Right cardiac atrium (tissue), 5 donors: ENCODE results near the gene TMEM258. TPM values are rescaled to one million over a fixed set of nuclear protein-coding genes. Genes with fewer than 3 reads are reported as not detected.
A peak's percentile ranks its signal among the peaks of the same experiment; 100 is the strongest.

Experiments
- ATAC-seq, 2 donors: fragments of 200-7000 bp; cut with Tn5 transposase; one replicate each; pipeline versions ENCODE4 v1.8.0 to v1.9.1; 2020; ENCODE audit warnings: moderate library complexity in 2 of 2, mild to moderate bottlenecking in 1 of 2
- DNase-seq, 3 donors: peaks; one replicate each; pipeline ENCODE4 v3.0.0-alpha.2; 2020
- H3K27ac ChIP-seq: one replicate; pipeline ENCODE4 v1.5.1; 2013; ENCODE audit warnings: mild to moderate bottlenecking, low read length, control low read depth, moderate library complexity
- H3K27me3 ChIP-seq: one replicate; pipeline ENCODE4 v1.6.1; 2013; ENCODE audit not compliant: control insufficient read depth, insufficient read depth
- H3K4me1 ChIP-seq: one replicate; pipeline ENCODE4 v1.6.1; 2013; ENCODE audit warnings: low read length; ENCODE audit not compliant: control insufficient read depth, insufficient read depth
- H3K4me3 ChIP-seq: one replicate; pipeline ENCODE4 v1.5.1; 2013; ENCODE audit warnings: low read length, control low read depth
- H3K9me3 ChIP-seq: one replicate; pipeline ENCODE4 v1.6.1; 2013; ENCODE audit warnings: low read length; ENCODE audit not compliant: control insufficient read depth
- WGBS: extraction: QIAGEN DNeasy Blood & Tissue Kit; methylation state at CpG from one replicate; pipeline ENCODE4 v1.1.7; 2013; 5-methylcytosine and 5-hydroxymethylcytosine counted together
- intact Hi-C, 4 donors: fragments of 100-400 bp; cut with DNase I; formaldehyde crosslinking; loops; one replicate each; pipeline versions ENCODE4 v1.11.0 to v1.14.0; 2022 to 2023
- polyA plus RNA-seq: library from polyadenylated mRNA; stranded (reverse); fragments of 200-250 nt; gene quantifications from one replicate; pipeline ENCODE4 v1.2.3, GENCODE V29; 2013
- total RNA-seq, 4 donors: library from RNA; stranded (reverse); fragmentation: NEBNext Ultra II Directional; extraction: Animal tissue kit (Norgen Biotek cat#: 25700); gene quantifications; one replicate each; pipeline ENCODE4 v1.2.1, GENCODE V29; 2021
- donor health status: healthy with polysubstance abuse.
- donor health status: DM: no; HTN: yes; CAD: no.
- donor health status: DM: no; HTN: no; CAD: no.
- donor health status: DM: no; HTN: yes; CAD: no; lungs with severe emphysema.
- donor health status: DM: yes; HTN: yes; CAD: no.

The TMEM258 gene
- total and polyA plus RNA-seq, 5 donors: 107 to 170 (median 113) TPM

GRCh38 chr11:61745781-61746441 lies 46.5 kb downstream of the TMEM258 start:
- no peak for ATAC-seq
- H3K4me3 ChIP-seq: no peak overlapping the region
- no peak overlapping the region for H3K27ac ChIP-seq
- H3K9me3 ChIP-seq: no peaks in the 10 kb centered on the region
- 73% methylated on average over 15 of the region's 15 CpGs for WGBS
- no peaks in the 10 kb centered on the region for H3K27me3 ChIP-seq
- no peak for DNase-seq
- intact Hi-C loops: loop anchor here in 1 of 4 donors (10.0 kb wide), 1 partner anchor 359 kb away; no protein-coding TSS in a partner anchor
- H3K4me1 ChIP-seq: no peaks in the 10 kb centered on the region

GRCh38 chr11:61744609-61745156 lies 47.7 kb downstream of the TMEM258 start:
- intact Hi-C loops: loop anchor here in 1 of 4 donors (10.0 kb wide), 1 partner anchor 360 kb away; no protein-coding TSS in a partner anchor
- Histone ChIP-seq H3K4me1 (no peaks in the 10 kb centered on the region), H3K27ac (no peak overlapping the region), H3K4me3 (no peak overlapping the region), H3K27me3 (no peaks in the 10 kb centered on the region), H3K9me3 (no peaks in the 10 kb centered on the region)
- no peak for ATAC-seq
- no peak for DNase-seq
- 82% methylated on average over 10 of the region's 10 CpGs for WGBS

GRCh38 chr11:61744181-61744580 lies 48.2 kb downstream of the TMEM258 start:
- Histone ChIP-seq H3K9me3 (no peaks in the 10 kb centered on the region), H3K4me1 (no peaks in the 10 kb centered on the region), H3K27me3 (no peaks in the 10 kb centered on the region), H3K4me3 (no peak overlapping the region), H3K27ac (no peak overlapping the region)
- WGBS: 87% methylated on average over 20 of the region's 20 CpGs
- DNase-seq (no peak), ATAC-seq (no peak)
- intact Hi-C loops: loop anchor here in 1 of 4 donors (10.0 kb wide), 1 partner anchor 361 kb away; no protein-coding TSS in a partner anchor

GRCh38 chr11:61743486-61744095 lies 48.8 kb downstream of the TMEM258 start:
- H3K4me1 ChIP-seq: no peaks in the 10 kb centered on the region
- H3K4me3 ChIP-seq: no peak overlapping the region
- H3K27ac ChIP-seq: no peak overlapping the region
- intact Hi-C loops: loop anchor here in 1 of 4 donors (10.0 kb wide), 1 partner anchor 361 kb away; no protein-coding TSS in a partner anchor
- ATAC-seq: no peak
- H3K9me3 ChIP-seq: no peaks in the 10 kb centered on the region
- H3K27me3 ChIP-seq: no peaks in the 10 kb centered on the region
- WGBS: 86% methylated on average over 42 of the region's 42 CpGs
- DNase-seq: no peak

GRCh38 chr11:61742391-61742790 lies 50.0 kb downstream of the TMEM258 start:
- Histone ChIP-seq H3K27me3 (no peaks in the 10 kb centered on the region), H3K4me3 (no peak overlapping the region), H3K9me3 (no peaks in the 10 kb centered on the region), H3K27ac (peak overlapping the region; percentile 10), H3K4me1 (no peaks in the 10 kb centered on the region)
- ATAC-seq (peak; percentile 19 to 24), DNase-seq (peak in 1 of 3 donors; percentile 81)
- WGBS: 45% methylated on average over 7 of the region's 7 CpGs
- intact Hi-C loops: loop anchor here in 1 of 4 donors (10.0 kb wide), 1 partner anchor 362 kb away; no protein-coding TSS in a partner anchor

- intact Hi-C loops: loop anchor here in 1 of 4 donors (10.0 kb wide), 1 partner anchor 365 kb away; no protein-coding TSS in a partner anchor
- peak in 1 of 3 donors; percentile 55 for DNase-seq
- WGBS: 65% methylated on average over 7 of the region's 7 CpGs
Measured at GRCh38 chr11:61739966-61740365, 52.4 kb downstream of the TMEM258 start.

GRCh38 chr11:61739413-61739812 lies 53.0 kb downstream of the TMEM258 start:
- 89% methylated on average over 15 of the region's 15 CpGs for WGBS
- no peaks in the 10 kb centered on the region for H3K9me3 ChIP-seq
- ATAC-seq (no peak), DNase-seq (no peak)
- intact Hi-C loops: no loop called here
- no peak overlapping the region for H3K4me3 ChIP-seq
- H3K27me3 ChIP-seq: no peaks in the 10 kb centered on the region
- no peak overlapping the region for H3K27ac ChIP-seq
- H3K4me1 ChIP-seq: no peaks in the 10 kb centered on the region

More at GRCh38 chr11:61739966-61740365, 52.4 kb downstream of the TMEM258 start:
- H3K27ac ChIP-seq: no peak overlapping the region
- no peaks in the 10 kb centered on the region for H3K27me3 ChIP-seq
- no peaks in the 10 kb centered on the region for H3K9me3 ChIP-seq
- H3K4me1 ChIP-seq: no peaks in the 10 kb centered on the region
- no peak overlapping the region for H3K4me3 ChIP-seq
- ATAC-seq: no peak

Other genes with a start within 250 kb of the TMEM258 start
- 10 to 100 TPM; 17.4 to 48.3 (median 43.5) TPM for gene SYT7, start 211.5 kb downstream of the TMEM258 start, total RNA-seq
- gene SYT7, start 211.5 kb downstream of the TMEM258 start, polyA plus RNA-seq: 36.2 TPM
- gene DAGLA, start 112.2 kb downstream of the TMEM258 start, total RNA-seq: 1 to 10 TPM; 4.1 to 7.2 (median 6.1) TPM
- 3.7 TPM for gene DAGLA, start 112.2 kb downstream of the TMEM258 start, polyA plus RNA-seq
- 1 to 10 TPM in 3 of 4 donors, under 1 TPM in 1; 0.62 to 1.9 (median 1.4) TPM for gene MYRF, start 40.0 kb downstream of the TMEM258 start, total RNA-seq
- gene MYRF, start 40.0 kb downstream of the TMEM258 start, polyA plus RNA-seq: 0.70 TPM
- gene FEN1, start 312 bp upstream of the TMEM258 start, total RNA-seq: 1 to 10 TPM; 4.6 to 5.4 (median 5.1) TPM
- 4.6 TPM for gene FEN1, start 312 bp upstream of the TMEM258 start, polyA plus RNA-seq
- 10 to 100 TPM; 41.3 to 45.7 (median 43.3) TPM for gene FADS1, start 24.4 kb upstream of the TMEM258 start, total RNA-seq
- 27.6 TPM for gene FADS1, start 24.4 kb upstream of the TMEM258 start, polyA plus RNA-seq
- 10 to 100 TPM; 16.4 to 38.1 (median 31.1) TPM for gene FADS2, start 35.7 kb upstream of the TMEM258 start, total RNA-seq
- gene FADS2, start 35.7 kb upstream of the TMEM258 start, polyA plus RNA-seq: 30.6 TPM
- gene FADS3, start 98.9 kb upstream of the TMEM258 start, total RNA-seq: 10 to 100 TPM; 37.5 to 50.1 (median 42.5) TPM
- gene FADS3, start 98.9 kb upstream of the TMEM258 start, polyA plus RNA-seq: 43.1 TPM
- 10 to 100 TPM; 12.0 to 18.9 (median 14.9) TPM for gene RAB3IL1, start 125.0 kb upstream of the TMEM258 start, total RNA-seq
- gene RAB3IL1, start 125.0 kb upstream of the TMEM258 start, polyA plus RNA-seq: 9.7 TPM
- gene BEST1, start 157.8 kb upstream of the TMEM258 start, total RNA-seq: 1 to 10 TPM; 2.9 to 4.6 (median 3.2) TPM
- gene BEST1, start 157.8 kb upstream of the TMEM258 start, polyA plus RNA-seq: 4.6 TPM
- gene FTH1, start 175.0 kb upstream of the TMEM258 start, total RNA-seq: 1,000 to 10,000 TPM; 2,632 to 3,447 (median 3,097) TPM
- gene FTH1, start 175.0 kb upstream of the TMEM258 start, polyA plus RNA-seq: 3,090 TPM